ENCODE data around the gene FAM53A. TPM values are rescaled to one million over a fixed set of nuclear protein-coding genes. Genes with fewer than 3 reads are reported as not detected.

Gene FAM53A
- total and polyA plus RNA-seq, 2 of the 13 experiments (the other 11 are each of a cell fraction or from before 2014, with no cell fraction given) = 0.48 to 1.1 TPM

- Histone ChIP-seq H3K79me2 (ENCODE audit: insufficient read depth, low read length) (no peaks in the 10 kb centered on the region), H4K20me1 (ENCODE audit: insufficient read depth, low read length) (no peaks in the 10 kb centered on the region), H3K27ac (ENCODE audit: extremely low read length, insufficient read depth, low read length) (no peak overlapping the region), H3K4me2 (ENCODE audit: low read depth, low read length) (no peak overlapping the region), H3K9ac (ENCODE audit: insufficient read depth, low read depth, low read length) (no peak overlapping the region), H2AFZ (ENCODE audit: low read length) (no peak overlapping the region), H3K4me3 (replicated peaks in 1 of 3; ENCODE audit: insufficient read depth in 1 of 3, low read depth in 2 of 3, low read length in 3 of 3) (no peak overlapping the region), H3K9me3 (ENCODE audit: low read length) (no peaks in the 10 kb centered on the region), H3K4me1 (ENCODE audit: insufficient read depth, low read length) (peaks cover 12% of the 10 kb centered on the region), H3K36me3 (replicated peaks in 1 of 2; ENCODE audit: control insufficient read depth in 1 of 2, insufficient read depth in 2 of 2, low read length in 2 of 2) (no peaks in the 10 kb centered on the region), H3K27me3 (ENCODE audit: control insufficient read depth in 1 of 2, insufficient read depth in 2 of 2, low read length in 2 of 2) (no peaks in the 10 kb centered on the region)
- no TSS peak for BruUV-seq (replicated peaks)
- CTCF ChIA-PET (ENCODE audit: low intra/inter-chr PET ratio, low total read pairs) = no interaction called here
- intact Hi-C loops (cut with micrococcal nuclease; ENCODE audit: unreplicated experiment) = no loop called here
- DNase-seq (ENCODE audit: low spot score) (no peak), ATAC-seq (no peak), FAIRE-seq (no peak)
- POLR2A ChIA-PET = no interaction called here
- in situ Hi-C loops (cut with HindIII; ENCODE audit: extremely low pct_ligation_motif_present, low pct_unique_long_range_greater_than_20kb) = no loop called here
- 56% methylated on average over 3 of the region's 12 CpGs for WGBS (ENCODE audit: low lambda C conversion rate)
- TF ChIP-seq CREB3 (CRISPR knock-in tag; IDR thresholded peaks at IDR 0.05) (no peak), ZNF20 (CRISPR knock-in tag; IDR thresholded peaks at IDR 0.05) (no peak), ZFP41 (CRISPR knock-in tag; IDR thresholded peaks at IDR 0.05; ENCODE audit: borderline replicate concordance) (no peak), AGO1 (IDR thresholded peaks at IDR 0.05; ENCODE audit: low read depth, low read length, poor library complexity, severe bottlenecking) (no peak)
- TF ChIP-seq, protein P1, sequence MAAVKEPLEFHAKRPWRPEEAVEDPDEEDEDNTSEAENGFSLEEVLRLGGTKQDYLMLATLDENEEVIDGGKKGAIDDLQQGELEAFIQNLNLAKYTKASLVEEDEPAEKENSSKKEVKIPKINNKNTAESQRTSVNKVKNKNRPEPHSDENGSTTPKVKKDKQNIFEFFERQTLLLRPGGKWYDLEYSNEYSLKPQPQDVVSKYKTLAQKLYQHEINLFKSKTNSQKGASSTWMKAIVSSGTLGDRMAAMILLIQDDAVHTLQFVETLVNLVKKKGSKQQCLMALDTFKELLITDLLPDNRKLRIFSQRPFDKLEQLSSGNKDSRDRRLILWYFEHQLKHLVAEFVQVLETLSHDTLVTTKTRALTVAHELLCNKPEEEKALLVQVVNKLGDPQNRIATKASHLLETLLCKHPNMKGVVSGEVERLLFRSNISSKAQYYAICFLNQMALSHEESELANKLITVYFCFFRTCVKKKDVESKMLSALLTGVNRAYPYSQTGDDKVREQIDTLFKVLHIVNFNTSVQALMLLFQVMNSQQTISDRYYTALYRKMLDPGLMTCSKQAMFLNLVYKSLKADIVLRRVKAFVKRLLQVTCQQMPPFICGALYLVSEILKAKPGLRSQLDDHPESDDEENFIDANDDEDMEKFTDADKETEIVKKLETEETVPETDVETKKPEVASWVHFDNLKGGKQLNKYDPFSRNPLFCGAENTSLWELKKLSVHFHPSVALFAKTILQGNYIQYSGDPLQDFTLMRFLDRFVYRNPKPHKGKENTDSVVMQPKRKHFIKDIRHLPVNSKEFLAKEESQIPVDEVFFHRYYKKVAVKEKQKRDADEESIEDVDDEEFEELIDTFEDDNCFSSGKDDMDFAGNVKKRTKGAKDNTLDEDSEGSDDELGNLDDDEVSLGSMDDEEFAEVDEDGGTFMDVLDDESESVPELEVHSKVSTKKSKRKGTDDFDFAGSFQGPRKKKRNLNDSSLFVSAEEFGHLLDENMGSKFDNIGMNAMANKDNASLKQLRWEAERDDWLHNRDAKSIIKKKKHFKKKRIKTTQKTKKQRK (IDR thresholded peaks at IDR 0.05; ENCODE audit: low read length) = no peak
Measured at GRCh38 chr4:1658581-1658980, 25.5 kb downstream of the FAM53A start.

Data from HepG2 (cell line).